MV-4-11 (cell line): Measurements from ENCODE around the gene MSANTD7.
A peak's percentile ranks its signal among the peaks of the same experiment; 100 is the strongest.
"Not testable (repeated sequence)": the region's sequence is repeated elsewhere in the genome, so short reads cannot be mapped to it uniquely, and the experiment has no call there.

Source experiments
- DNase-seq: peaks from one replicate; lab custom pipeline; 2025; lab: John Stamatoyannopoulos, UW

The MSANTD7 gene

GRCh38 chr10:14837757-14838581, at the start of gene MSANTD7, which contains the start of the genes CDNF and HSPA14:
MSANTD7 (plus strand) TSS chr10:14838306; CDS start chr10:14842285, 3,979 bp downstream.
CDNF (minus strand) TSS chr10:14838037; CDS start chr10:14837946, 91 bp downstream.
HSPA14 (plus strand) TSS chr10:14838306; CDS start chr10:14838403, 97 bp downstream.
- peak; percentile 99 for DNase-seq

DNA sequence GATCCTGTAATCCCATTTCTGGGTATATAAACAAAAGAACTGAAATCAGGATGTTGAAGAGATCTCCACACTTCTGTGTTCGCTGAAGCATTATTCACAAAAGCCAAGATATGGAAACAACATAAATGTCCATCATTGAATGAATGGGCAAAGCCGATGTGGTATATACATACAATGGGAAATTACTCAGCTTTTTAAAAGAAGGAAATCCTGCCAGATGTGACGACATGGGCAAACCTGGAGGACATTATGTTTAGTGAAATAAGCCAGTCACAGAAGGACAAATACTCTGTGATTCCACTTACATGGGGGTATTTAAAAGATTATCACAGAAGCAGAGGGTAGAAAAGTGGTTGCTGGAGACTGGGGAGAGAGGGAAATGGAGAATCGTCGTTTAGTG, 39.5 kb upstream of the MSANTD7 start:
- no peak for DNase-seq

GRCh38 chr10:14800397-14800796, 37.7 kb upstream of the MSANTD7 start:
- DNase-seq, result peak; percentile 1

DNA sequence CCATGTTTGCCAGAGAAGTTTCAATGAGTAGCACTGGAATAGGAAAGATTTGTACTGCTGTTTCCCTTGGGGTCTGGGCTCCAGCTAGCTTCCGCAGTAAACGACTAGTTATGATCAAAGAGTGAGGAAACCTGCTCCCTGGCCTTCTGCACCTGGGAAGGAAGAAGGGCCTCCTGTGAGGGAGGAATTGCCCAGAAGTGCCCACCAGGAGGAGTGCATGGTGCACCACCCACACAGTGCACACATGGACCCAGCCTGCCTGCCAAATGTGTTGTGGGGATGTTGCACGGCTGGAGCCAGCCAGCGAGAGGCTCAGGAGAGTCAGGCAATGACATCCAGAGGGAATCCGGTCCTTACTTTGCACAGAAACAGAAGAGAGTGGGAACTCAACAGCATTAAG, 36.4 kb upstream of the MSANTD7 start:
- DNase-seq, result no peak

- no peak for DNase-seq
These were observed 34.3 kb upstream of the MSANTD7 start for GRCh38 chr10:14803827-14804226.

DNA sequence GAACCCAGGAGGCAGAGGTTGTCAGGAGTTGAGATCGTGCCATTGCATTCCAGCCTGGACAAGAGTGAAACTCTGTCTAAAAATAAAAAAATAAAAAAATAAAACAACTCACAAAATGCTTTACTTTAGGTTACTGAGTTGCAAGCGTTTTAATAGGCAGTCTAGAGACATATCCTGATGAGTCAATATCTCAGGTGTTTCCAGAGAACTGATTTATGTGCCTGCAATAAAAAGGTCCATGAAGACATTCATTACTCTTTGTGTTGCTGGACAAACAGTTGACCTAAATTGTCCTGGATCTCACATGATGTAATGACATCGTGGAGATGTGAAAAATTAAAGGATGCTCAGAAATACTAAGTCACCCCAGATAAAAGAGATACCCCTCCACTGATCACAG, 31.8 kb upstream of the MSANTD7 start:
- DNase-seq, result no peak

- no peak for DNase-seq
These were observed 26.8 kb upstream of the MSANTD7 start for GRCh38 chr10:14810969-14811953.

GRCh38 chr10:14812271-14812670, 25.8 kb upstream of the MSANTD7 start:
- no peak for DNase-seq

GRCh38 chr10:14815681-14816080, 22.4 kb upstream of the MSANTD7 start:
- peak; percentile 68 for DNase-seq

GRCh38 chr10:14816717-14817116, 21.4 kb upstream of the MSANTD7 start:
- DNase-seq, result not testable (repeated sequence)

DNA sequence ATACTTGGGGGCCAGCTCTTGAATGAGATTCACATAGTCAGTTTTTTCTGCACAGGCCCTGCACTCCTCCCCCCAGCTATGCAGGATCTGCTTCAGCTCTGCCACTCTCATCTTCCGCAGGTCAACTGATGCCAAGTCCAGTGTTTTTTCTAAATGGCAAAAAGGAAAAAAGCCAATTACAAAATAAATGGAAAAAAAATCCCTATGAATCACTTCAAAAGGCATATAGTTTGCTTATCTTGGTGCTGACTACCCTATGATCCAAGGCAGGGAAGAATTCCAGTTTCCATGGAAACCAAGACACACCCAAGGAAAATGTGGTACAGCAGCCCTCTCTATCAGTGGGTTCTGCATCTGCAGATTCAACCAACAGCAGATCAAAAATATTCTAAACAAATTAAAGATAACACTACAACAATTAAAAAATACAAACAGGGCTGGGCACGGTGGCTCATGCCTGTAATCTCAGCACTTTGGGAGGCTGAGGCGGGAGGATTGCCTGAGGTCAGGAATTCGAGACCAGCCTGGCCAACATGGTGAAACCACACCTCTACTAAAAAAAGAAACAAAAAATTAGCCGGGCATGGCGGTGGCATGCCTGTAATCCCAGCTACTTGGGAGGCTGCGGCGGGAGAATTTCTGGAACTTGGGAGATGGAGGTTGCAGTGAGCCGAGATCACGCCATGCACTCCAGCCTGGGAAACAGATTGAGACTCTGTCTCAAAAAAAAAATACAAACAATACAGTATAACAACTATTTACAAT, 17.9 kb upstream of the MSANTD7 start:
- DNase-seq, result no peak

DNA sequence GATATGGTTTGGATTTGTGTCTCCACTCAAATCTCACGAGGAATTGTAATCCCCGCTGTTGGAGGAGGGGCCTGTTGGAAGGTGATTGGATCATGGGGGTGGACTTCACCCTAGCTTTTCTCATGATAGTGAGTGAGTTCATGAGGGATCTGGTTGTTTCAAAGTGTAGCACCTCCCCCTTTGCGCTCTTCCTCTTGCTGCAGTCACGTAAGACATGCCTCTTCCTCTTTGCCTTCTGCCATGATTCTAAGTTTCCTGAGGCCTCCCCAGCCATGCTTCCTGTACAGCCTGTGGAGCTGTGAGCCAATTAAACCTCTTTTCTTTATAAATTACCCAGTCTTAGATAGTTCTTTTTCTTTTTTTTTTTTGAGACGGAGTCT, 17.3 kb upstream of the MSANTD7 start:
- DNase-seq, result peak; percentile 49

GRCh38 chr10:14821635-14822375, 16.3 kb upstream of the MSANTD7 start:
- DNase-seq, result no peak

DNA sequence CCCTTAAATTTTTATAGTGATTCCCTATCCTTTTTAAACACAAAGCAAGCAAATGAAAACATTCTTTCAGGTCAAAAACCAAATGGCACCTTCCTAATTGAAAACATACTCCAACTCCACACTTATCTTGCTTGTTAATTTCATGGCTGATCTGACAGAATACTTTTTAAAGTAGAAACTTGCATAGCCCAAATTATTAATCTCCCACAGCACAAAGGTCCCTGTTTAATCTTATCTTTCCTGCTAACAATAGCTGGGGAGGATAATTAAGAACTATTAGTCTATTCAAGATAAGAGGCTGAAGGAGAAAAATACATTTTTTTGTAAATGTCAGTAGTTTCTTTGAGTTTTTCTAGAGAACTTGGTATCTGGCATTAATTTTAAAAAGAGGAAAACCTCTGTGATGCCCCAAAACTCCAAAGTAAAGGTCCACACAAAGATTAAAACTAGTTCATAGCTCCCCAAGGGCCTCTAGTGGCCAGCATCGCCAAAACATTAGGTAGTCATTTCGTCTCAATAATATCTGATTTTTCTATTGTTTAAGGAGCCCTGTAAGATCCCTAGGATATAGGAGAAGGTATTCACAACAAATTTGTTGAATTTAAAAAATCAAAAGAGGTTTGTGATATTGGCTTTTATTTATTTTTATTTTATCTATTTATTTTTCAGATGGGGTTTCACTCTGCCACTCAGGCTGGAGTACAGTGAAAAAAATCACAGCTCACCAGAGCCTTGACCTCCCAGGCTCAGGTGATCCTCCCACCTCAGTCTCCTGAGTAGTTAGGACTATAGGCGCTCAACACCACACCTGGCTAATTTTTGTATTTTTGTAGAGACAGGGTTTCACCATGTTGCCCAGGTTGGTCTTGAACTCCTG, 15.0 kb upstream of the MSANTD7 start:
- peak; percentile 59 for DNase-seq

DNA sequence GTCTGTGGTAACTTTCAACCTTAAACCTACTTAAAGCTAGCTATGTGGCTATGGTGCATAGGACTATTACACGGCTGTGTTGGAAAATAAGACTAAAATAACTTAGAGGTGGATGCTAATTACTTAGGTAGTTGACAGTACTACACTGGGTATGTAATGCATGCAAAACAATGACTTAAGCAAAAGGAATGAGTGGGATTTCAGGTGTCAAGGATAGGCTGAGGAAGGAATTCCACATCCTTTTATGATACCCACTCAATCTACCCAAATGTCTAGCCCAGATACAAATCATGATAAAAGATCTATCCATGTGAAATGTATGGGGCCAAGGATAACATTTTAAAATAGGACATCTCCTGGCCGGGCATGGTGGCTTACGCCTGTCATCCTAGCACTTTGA, 14.1 kb upstream of the MSANTD7 start:
- DNase-seq, result no peak

DNA sequence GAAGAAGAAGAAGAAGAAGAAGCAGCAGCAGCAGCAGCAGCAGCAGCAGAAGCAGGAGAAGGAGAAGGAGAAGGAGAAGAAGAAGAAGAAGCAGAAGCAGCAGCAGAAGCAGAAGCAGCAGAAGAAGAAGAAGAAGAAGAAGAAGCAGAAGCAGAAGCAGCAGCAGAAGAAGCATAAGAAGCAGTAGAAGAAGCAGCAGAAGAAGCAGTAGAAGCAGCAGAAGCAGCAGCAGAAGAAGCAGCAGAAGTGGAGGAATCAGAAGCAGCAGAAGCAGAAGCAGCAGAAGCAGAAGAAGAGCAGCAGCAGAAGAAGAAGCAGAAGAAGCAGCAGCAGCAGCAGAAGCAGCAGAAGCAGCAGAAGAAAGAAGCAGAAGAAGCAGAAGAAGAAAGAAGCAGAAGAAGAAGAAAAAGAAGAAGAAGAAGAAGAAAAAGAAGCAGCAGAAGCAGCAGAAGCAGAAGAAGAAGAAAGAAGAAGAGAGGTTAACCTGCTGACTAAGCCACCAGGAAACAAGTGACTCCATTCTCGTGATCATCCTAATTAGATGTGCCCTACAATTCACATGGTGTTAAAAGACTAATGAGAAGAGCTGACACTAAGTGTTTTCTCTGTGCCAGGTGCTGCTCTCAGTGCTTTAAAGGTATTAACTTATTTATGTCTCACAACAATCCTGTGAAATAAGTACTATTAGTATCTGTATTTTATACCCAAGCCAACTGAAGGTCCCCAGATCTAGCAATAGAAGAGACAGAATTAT, 11.9 kb upstream of the MSANTD7 start:
- DNase-seq, result peak; percentile 58

- DNase-seq, result no peak
These were observed 5.0 kb upstream of the MSANTD7 start for GRCh38 chr10:14833106-14833505.

DNA sequence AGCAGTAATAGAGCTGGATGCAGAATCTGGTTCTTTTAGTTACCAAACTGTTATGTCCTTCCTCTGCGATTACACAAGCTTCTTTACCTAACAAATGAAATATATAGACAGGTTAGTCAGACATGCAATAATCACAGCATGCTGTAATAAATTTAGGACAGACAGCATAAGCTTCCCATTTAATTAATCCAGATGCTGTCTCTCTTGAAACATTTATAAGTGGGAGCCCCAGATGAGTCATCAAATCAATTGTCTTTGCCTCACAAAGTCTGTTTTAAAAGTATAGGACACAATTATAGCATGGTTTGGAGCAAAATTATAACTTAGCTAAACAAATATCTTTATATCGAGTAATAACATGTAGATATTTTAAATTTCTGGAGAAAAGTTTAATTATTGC, 1.9 kb upstream of the MSANTD7 start:
- DNase-seq, result no peak

- DNase-seq, result no peak
These were observed 926 bp upstream of the MSANTD7 start for GRCh38 chr10:14837003-14837756.
